HepG2 (cell line): ENCODE results near the gene MPV17L2. TPM values are rescaled to one million over a fixed set of nuclear protein-coding genes. Genes with fewer than 3 reads are reported as not detected.

Source experiments
- JARID2 ChIP-seq: sonication (generic); formaldehyde crosslinking; IDR thresholded peaks from 2 replicates; pipeline ENCODE4 v1.8.1; 2023; ENCODE audit warnings: missing genetic modification reagents, inconsistent platforms; ENCODE audit not compliant: insufficient replicate concordance
- KLF9 ChIP-seq: IDR thresholded peaks from 2 replicates; pipeline ENCODE4 v1.6.1; 2016; ENCODE audit warnings: low read depth
- MLLT10 ChIP-seq: sonication (generic); formaldehyde crosslinking; IDR thresholded peaks from 2 replicates; pipeline ENCODE4 v1.4.0; 2020; ENCODE audit warnings: missing genetic modification reagents
- ZKSCAN8 ChIP-seq: IDR thresholded peaks from 2 replicates; pipeline ENCODE4 v1.6.1; 2016; ENCODE audit warnings: borderline replicate concordance, missing genetic modification reagents, missing compliant biosample characterization
- polyA plus RNA-seq, 8 experiments: library from polyadenylated mRNA; depleted of rRNA in 3 of 8; stranded (reverse) in 7 of 8; unstranded in 1 of 8; fragments of >200 nt; fragmentation: Illumina TruSeq in 4 of 8; extraction: Trizol in 4 of 8; gene quantifications; 2 replicates each; pipeline versions ENCODE4 v1.2.1 to v1.2.3, GENCODE V29; 2011 to 2016; ENCODE audit warnings: low read depth in 4 of 8, missing spikeins in 1 of 8, mixed read lengths in 1 of 8; ENCODE audit not compliant: insufficient read depth in 1 of 8
- total RNA-seq, 5 experiments: library from RNA; depleted of rRNA; stranded (reverse); fragments of >200 nt; fragmentation: Illumina TruSeq; extraction: Trizol; gene quantifications; 2 replicates each; pipeline ENCODE4 v1.2.3, GENCODE V29; 2016; ENCODE audit warnings: low read depth in 1 of 5
- TF ChIP-seq, protein P1 (sequence below), 2 experiments: sonication (generic) in 1 of 2; formaldehyde crosslinking in 1 of 2; IDR thresholded peaks; 2 replicates each; pipeline versions ENCODE4 v1.6.1 to v1.9.0; 2014 to 2022; ENCODE audit warnings: antibody characterized with exemption in 1 of 2, borderline replicate concordance in 1 of 2, inconsistent platforms in 1 of 2, low read depth in 1 of 2, missing genetic modification reagents in 1 of 2
- TF ChIP-seq, protein P2 (sequence below), 2 experiments: sonication (generic) in 1 of 2; formaldehyde crosslinking in 1 of 2; IDR thresholded peaks; 2 replicates each; pipeline versions ENCODE4 v1.5.1 to v1.6.1; 2011 to 2020; ENCODE audit warnings: borderline replicate concordance in 1 of 2, low read depth in 1 of 2, low read length in 1 of 2, mild to moderate bottlenecking in 1 of 2, missing genetic modification reagents in 1 of 2, moderate library complexity in 1 of 2
- TF ChIP-seq, protein P3 (sequence below): sonication (generic); formaldehyde crosslinking; IDR thresholded peaks from 2 replicates; pipeline ENCODE4 v1.4.0; 2020; ENCODE audit warnings: missing genetic modification reagents
- TF ChIP-seq, protein P4 (sequence below): sonication (generic); formaldehyde crosslinking; IDR thresholded peaks from 2 replicates; pipeline ENCODE4 v1.5.1; 2020; ENCODE audit warnings: missing genetic modification reagents, mild to moderate bottlenecking, borderline replicate concordance

Gene MPV17L2
- total and polyA plus RNA-seq, 2 of the 13 experiments (the other 11 are each of a cell fraction or from before 2014, with no cell fraction given), result 13.6 to 16.7 TPM

DNA sequence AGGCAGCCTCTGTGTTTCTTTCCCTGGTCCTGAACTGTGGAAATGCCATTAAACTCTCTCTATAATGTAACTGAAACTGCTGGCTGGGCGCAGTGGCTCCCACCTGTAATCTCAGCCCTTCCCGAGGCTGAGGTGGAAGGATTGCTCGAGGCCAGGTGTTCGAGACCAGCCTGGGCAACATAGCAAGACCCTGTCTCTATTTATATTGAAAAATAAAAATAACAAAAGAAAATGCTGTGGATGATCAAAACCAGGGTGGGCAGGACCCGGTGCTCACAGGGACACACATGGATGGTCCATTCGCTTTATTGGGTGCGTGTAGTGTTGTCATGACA, 3.5 kb downstream of the MPV17L2 start (continued):
- TF ChIP-seq, protein P1, sequence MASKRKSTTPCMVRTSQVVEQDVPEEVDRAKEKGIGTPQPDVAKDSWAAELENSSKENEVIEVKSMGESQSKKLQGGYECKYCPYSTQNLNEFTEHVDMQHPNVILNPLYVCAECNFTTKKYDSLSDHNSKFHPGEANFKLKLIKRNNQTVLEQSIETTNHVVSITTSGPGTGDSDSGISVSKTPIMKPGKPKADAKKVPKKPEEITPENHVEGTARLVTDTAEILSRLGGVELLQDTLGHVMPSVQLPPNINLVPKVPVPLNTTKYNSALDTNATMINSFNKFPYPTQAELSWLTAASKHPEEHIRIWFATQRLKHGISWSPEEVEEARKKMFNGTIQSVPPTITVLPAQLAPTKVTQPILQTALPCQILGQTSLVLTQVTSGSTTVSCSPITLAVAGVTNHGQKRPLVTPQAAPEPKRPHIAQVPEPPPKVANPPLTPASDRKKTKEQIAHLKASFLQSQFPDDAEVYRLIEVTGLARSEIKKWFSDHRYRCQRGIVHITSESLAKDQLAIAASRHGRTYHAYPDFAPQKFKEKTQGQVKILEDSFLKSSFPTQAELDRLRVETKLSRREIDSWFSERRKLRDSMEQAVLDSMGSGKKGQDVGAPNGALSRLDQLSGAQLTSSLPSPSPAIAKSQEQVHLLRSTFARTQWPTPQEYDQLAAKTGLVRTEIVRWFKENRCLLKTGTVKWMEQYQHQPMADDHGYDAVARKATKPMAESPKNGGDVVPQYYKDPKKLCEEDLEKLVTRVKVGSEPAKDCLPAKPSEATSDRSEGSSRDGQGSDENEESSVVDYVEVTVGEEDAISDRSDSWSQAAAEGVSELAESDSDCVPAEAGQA (IDR thresholded peaks at IDR 0.05; ENCODE audit: low read depth), result no peak
- TF ChIP-seq, protein P1 (CRISPR knock-in tag; IDR thresholded peaks at IDR 0.05; ENCODE audit: borderline replicate concordance), result no peak
- TF ChIP-seq, protein P2, sequence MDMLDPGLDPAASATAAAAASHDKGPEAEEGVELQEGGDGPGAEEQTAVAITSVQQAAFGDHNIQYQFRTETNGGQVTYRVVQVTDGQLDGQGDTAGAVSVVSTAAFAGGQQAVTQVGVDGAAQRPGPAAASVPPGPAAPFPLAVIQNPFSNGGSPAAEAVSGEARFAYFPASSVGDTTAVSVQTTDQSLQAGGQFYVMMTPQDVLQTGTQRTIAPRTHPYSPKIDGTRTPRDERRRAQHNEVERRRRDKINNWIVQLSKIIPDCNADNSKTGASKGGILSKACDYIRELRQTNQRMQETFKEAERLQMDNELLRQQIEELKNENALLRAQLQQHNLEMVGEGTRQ (IDR thresholded peaks at IDR 0.05; ENCODE audit: low read depth, low read length), result no peak
- TF ChIP-seq, protein P2 (CRISPR knock-in tag; IDR thresholded peaks at IDR 0.05; ENCODE audit: borderline replicate concordance), result no peak
- TF ChIP-seq ZKSCAN8 (CRISPR knock-in tag) (no peak), MLLT10 (CRISPR knock-in tag) (no peak), KLF9 (CRISPR knock-in tag) (no peak), JARID2 (CRISPR knock-in tag) (no peak)
- TF ChIP-seq, protein P3, sequence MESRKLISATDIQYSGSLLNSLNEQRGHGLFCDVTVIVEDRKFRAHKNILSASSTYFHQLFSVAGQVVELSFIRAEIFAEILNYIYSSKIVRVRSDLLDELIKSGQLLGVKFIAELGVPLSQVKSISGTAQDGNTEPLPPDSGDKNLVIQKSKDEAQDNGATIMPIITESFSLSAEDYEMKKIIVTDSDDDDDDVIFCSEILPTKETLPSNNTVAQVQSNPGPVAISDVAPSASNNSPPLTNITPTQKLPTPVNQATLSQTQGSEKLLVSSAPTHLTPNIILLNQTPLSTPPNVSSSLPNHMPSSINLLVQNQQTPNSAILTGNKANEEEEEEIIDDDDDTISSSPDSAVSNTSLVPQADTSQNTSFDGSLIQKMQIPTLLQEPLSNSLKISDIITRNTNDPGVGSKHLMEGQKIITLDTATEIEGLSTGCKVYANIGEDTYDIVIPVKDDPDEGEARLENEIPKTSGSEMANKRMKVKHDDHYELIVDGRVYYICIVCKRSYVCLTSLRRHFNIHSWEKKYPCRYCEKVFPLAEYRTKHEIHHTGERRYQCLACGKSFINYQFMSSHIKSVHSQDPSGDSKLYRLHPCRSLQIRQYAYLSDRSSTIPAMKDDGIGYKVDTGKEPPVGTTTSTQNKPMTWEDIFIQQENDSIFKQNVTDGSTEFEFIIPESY (CRISPR knock-in tag), result no peak
- TF ChIP-seq, protein P4, sequence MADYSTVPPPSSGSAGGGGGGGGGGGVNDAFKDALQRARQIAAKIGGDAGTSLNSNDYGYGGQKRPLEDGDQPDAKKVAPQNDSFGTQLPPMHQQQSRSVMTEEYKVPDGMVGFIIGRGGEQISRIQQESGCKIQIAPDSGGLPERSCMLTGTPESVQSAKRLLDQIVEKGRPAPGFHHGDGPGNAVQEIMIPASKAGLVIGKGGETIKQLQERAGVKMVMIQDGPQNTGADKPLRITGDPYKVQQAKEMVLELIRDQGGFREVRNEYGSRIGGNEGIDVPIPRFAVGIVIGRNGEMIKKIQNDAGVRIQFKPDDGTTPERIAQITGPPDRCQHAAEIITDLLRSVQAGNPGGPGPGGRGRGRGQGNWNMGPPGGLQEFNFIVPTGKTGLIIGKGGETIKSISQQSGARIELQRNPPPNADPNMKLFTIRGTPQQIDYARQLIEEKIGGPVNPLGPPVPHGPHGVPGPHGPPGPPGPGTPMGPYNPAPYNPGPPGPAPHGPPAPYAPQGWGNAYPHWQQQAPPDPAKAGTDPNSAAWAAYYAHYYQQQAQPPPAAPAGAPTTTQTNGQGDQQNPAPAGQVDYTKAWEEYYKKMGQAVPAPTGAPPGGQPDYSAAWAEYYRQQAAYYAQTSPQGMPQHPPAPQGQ (CRISPR knock-in tag), result no peak
